Measurements from ENCODE around the gene LCLAT1. TPM values are rescaled to one million over a fixed set of nuclear protein-coding genes. Genes with fewer than 3 reads are reported as not detected.

Gene LCLAT1
- total RNA-seq, 1 donor from 2014 or later, result 29.3 TPM

DNA sequence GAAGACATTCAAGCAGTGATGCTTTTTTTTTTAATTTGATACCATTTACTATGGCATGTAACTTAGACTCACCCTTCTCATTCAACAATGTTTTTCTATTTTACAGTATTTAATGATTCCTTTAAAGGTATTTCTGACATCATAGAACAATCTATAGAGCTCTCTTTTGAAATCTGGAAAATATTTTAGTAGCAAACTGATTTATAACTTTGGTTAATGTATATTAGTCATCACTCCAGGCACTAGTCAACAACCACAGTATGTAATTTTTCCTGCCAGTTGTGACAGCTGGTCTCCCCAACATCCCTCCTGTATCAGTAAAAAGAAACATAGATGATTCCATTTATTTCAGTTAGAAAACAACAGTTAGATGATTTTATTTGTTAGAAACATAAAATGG lies 122.9 kb downstream of the LCLAT1 start:
- H3K9me3 Mint-ChIP-seq (ENCODE audit: low read depth), result no peaks in the 10 kb centered on the region

DNA sequence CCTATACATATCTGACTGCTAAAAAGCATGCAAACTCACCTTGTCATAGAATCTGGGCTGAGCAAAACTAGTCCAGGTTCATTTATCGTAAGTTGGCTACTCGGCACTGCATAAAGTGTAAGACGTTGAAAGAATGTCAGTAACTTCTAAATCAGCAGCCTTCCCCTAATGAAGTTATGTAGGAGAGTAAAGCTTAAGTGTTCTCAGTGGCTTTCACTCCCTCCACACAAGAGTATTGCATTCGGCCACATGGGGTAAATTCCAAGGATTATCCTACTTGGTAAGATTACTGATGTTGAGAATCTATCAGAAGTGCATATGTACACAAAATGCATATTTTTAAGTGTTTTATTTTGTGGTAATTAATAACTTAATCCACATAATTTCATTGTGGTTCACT lies 130.1 kb downstream of the LCLAT1 start:
- Mint-ChIP-seq H3K4me3 (ENCODE audit: low read depth) (no peak overlapping the region), H3K27ac (no peak overlapping the region), H3K27me3 (no peaks in the 10 kb centered on the region), H3K9me3 (ENCODE audit: low read depth) (no peaks in the 10 kb centered on the region), H3K4me1 (ENCODE audit: low read depth) (no peaks in the 10 kb centered on the region), H3K36me3 (ENCODE audit: insufficient read depth) (peaks cover under 1% of the 10 kb centered on the region)
- DNase-seq (ENCODE audit: low spot score, unreplicated experiment), result no peak
- no peak for TF ChIP-seq CTCF (IDR thresholded peaks at IDR 0.05; ENCODE audit: unreplicated experiment)

More for the DNA sequence above, 122.9 kb downstream of the LCLAT1 start:
- DNase-seq (ENCODE audit: low spot score, unreplicated experiment), result no peak
- Mint-ChIP-seq H3K27ac (no peak overlapping the region), H3K4me1 (ENCODE audit: low read depth) (no peaks in the 10 kb centered on the region), H3K36me3 (ENCODE audit: insufficient read depth) (peaks cover 8% of the 10 kb centered on the region), H3K27me3 (no peaks in the 10 kb centered on the region), H3K4me3 (ENCODE audit: low read depth) (no peak overlapping the region)
- TF ChIP-seq CTCF (IDR thresholded peaks at IDR 0.05; ENCODE audit: unreplicated experiment), result no peak

- TF ChIP-seq CTCF (IDR thresholded peaks at IDR 0.05; ENCODE audit: unreplicated experiment), result no peak
- Mint-ChIP-seq H3K4me1 (ENCODE audit: low read depth) (no peaks in the 10 kb centered on the region), H3K27ac (no peak overlapping the region)
These were observed 133.3 kb downstream of the LCLAT1 start for GRCh38 chr2:30580391-30580790.

GRCh38 chr2:30582521-30582920 lies 135.5 kb downstream of the LCLAT1 start:
- no peaks in the 10 kb centered on the region for H3K9me3 Mint-ChIP-seq (ENCODE audit: low read depth)
- H3K36me3 Mint-ChIP-seq (ENCODE audit: insufficient read depth), result peaks cover 10% of the 10 kb centered on the region
- H3K4me1 Mint-ChIP-seq (ENCODE audit: low read depth), result no peaks in the 10 kb centered on the region

More at GRCh38 chr2:30580391-30580790, 133.3 kb downstream of the LCLAT1 start:
- DNase-seq (ENCODE audit: low spot score, unreplicated experiment), result no peak
- no peaks in the 10 kb centered on the region for H3K27me3 Mint-ChIP-seq
- no peak overlapping the region for H3K4me3 Mint-ChIP-seq (ENCODE audit: low read depth)
- H3K36me3 Mint-ChIP-seq (ENCODE audit: insufficient read depth), result peaks cover 4% of the 10 kb centered on the region
- H3K9me3 Mint-ChIP-seq (ENCODE audit: low read depth), result no peaks in the 10 kb centered on the region

GRCh38 chr2:30583204-30583749 lies 136.2 kb downstream of the LCLAT1 start:
- no peak for TF ChIP-seq CTCF (IDR thresholded peaks at IDR 0.05; ENCODE audit: unreplicated experiment)
- DNase-seq (ENCODE audit: low spot score, unreplicated experiment), result no peak
- Mint-ChIP-seq H3K27ac (no peak overlapping the region), H3K9me3 (ENCODE audit: low read depth) (no peaks in the 10 kb centered on the region), H3K4me3 (ENCODE audit: low read depth) (no peak overlapping the region), H3K27me3 (no peaks in the 10 kb centered on the region), H3K36me3 (ENCODE audit: insufficient read depth) (peaks cover 11% of the 10 kb centered on the region), H3K4me1 (ENCODE audit: low read depth) (no peaks in the 10 kb centered on the region)

More at GRCh38 chr2:30582521-30582920, 135.5 kb downstream of the LCLAT1 start:
- TF ChIP-seq CTCF (IDR thresholded peaks at IDR 0.05; ENCODE audit: unreplicated experiment), result no peak
- DNase-seq (ENCODE audit: low spot score, unreplicated experiment), result no peak
- no peak overlapping the region for H3K27ac Mint-ChIP-seq
- no peak overlapping the region for H3K4me3 Mint-ChIP-seq (ENCODE audit: low read depth)
- no peaks in the 10 kb centered on the region for H3K27me3 Mint-ChIP-seq

All from progenitor cell of endocrine pancreas (in vitro differentiated cells).